Fibroblast of lung (primary cell): ENCODE measurements around the gene ZNF92.

Experiments
- CTCF ChIP-seq, 2 donors: IDR thresholded peaks in 1 of 2; conservative IDR thresholded peaks in 1 of 2; 1 replicate in 1 of 2; 2 replicates in 1 of 2; pipeline ENCODE4 v1.5.1; 2011 to 2012; ENCODE audit warnings: low read length in 2 of 2, control low read depth in 1 of 2, inconsistent platforms in 1 of 2, low read depth in 1 of 2, mild to moderate bottlenecking in 1 of 2
- EZH2 ChIP-seq: IDR thresholded peaks from 2 replicates; pipeline ENCODE4 v1.5.1; 2012; ENCODE audit warnings: low read length, control low read depth, mild to moderate bottlenecking; ENCODE audit errors: missing control alignments

- TF ChIP-seq CTCF (conservative IDR thresholded peaks at IDR 0.05 in 1 of 2, IDR thresholded peaks at IDR 0.05 in 1 of 2; ENCODE audit: low read depth in 1 of 2, low read length in 2 of 2) (no peak), EZH2 (no peak)
These were observed 56.9 kb downstream of the ZNF92 start for GRCh38 chr7:65430344-65431186.
